ENCODE results near the gene RUFY1.

GRCh38 chr5:179550511-179551342 lies at the start of gene RUFY1:
- TF ChIP-seq CTCF (IDR thresholded peaks at IDR 0.05; ENCODE audit: low read length) (no peak), EZH2 (optimal IDR thresholded peaks at IDR 0.05; ENCODE audit: low read depth, low read length) (no peak), EZH2phosphoT487 (IDR thresholded peaks at IDR 0.05; ENCODE audit: low read length) (no peak)
